Thoracic aorta (tissue), 2 donors: ENCODE data around the gene LCE5A. TPM values are rescaled to one million over a fixed set of nuclear protein-coding genes. Genes with fewer than 3 reads are reported as not detected.

Source experiments
- ATAC-seq: fragments of 150-250 bp; one replicate; pipeline ENCODE4 v1.8.0; 2017; ENCODE audit warnings: low read depth; ENCODE audit not compliant: insufficient number of reproducible peaks, low FRiP score
- DNase-seq: peaks from one replicate; pipeline ENCODE4 v3.0.0-alpha.2; 2020; ENCODE audit warnings: low spot score
- H3K27ac ChIP-seq, 2 donors: fragments of 200-600 bp; sonication (generic); 1 replicate in 1 of 2; 2 replicates in 1 of 2; pipeline ENCODE4 v1.5.1; 2016; ENCODE audit warnings: mild to moderate bottlenecking in 2 of 2, moderate library complexity in 2 of 2
- H3K27me3 ChIP-seq: fragments of 200-600 bp; sonication (generic); replicated peaks from 2 replicates; pipeline ENCODE4 v1.6.0; 2016; ENCODE audit warnings: mild to moderate bottlenecking; ENCODE audit not compliant: insufficient read depth
- H3K36me3 ChIP-seq: fragments of 200-600 bp; sonication (generic); one replicate; pipeline ENCODE4 v1.5.1; 2016
- H3K4me1 ChIP-seq, 2 donors: fragments of 200-600 bp; sonication (generic); 1 replicate in 1 of 2; 2 replicates in 1 of 2; pipeline versions ENCODE4 v1.5.1 to v1.6.0; 2016; ENCODE audit warnings: low read depth in 2 of 2, mild to moderate bottlenecking in 1 of 2; ENCODE audit not compliant: control insufficient read depth in 1 of 2
- H3K4me3 ChIP-seq: fragments of 200-600 bp; sonication (generic); 2 replicates; pipeline ENCODE4 v1.5.1; 2016; ENCODE audit warnings: mild to moderate bottlenecking
- H3K9me3 ChIP-seq: fragments of 200-600 bp; sonication (generic); 2 replicates; pipeline ENCODE4 v1.5.1; 2016
- CTCF ChIP-seq: fragments of 200-600 bp; sonication (generic); IDR thresholded peaks from one replicate; pipeline ENCODE4 v1.5.1; 2019; ENCODE audit warnings: antibody characterized with exemption
- total RNA-seq, 2 donors: library from RNA; depleted of rRNA; stranded (reverse); fragments of >200 nt; gene quantifications; one replicate each; pipeline versions ENCODE4 v1.1.0 to v1.2.3, GENCODE V29; 2016

The LCE5A gene
- total RNA-seq, 2 donors from 2014 or later, result not detected

GRCh38 chr1:152516082-152516481, 5.5 kb downstream of the LCE5A start:
- H3K4me1 ChIP-seq, result peaks cover 0 to 6% of the 10 kb centered on the region in 2 donors
- no peak overlapping the region for H3K4me3 ChIP-seq
- ATAC-seq (no peak), DNase-seq (no peak)
- TF ChIP-seq CTCF, result no peak
- no peaks in the 10 kb centered on the region for H3K9me3 ChIP-seq
- H3K36me3 ChIP-seq, result no peaks in the 10 kb centered on the region
- H3K27ac ChIP-seq, result no peak overlapping the region
- peaks cover 6% of the 10 kb centered on the region for H3K27me3 ChIP-seq

- DNase-seq, result no peak
- ATAC-seq, result no peak
- Histone ChIP-seq H3K27ac (no peak overlapping the region), H3K4me1 (peaks cover 0 to 6% of the 10 kb centered on the region in 2 donors), H3K27me3 (peaks cover 6% of the 10 kb centered on the region), H3K36me3 (no peaks in the 10 kb centered on the region), H3K4me3 (no peak overlapping the region), H3K9me3 (no peaks in the 10 kb centered on the region)
- no peak for TF ChIP-seq CTCF
Measured at GRCh38 chr1:152517237-152517811, 6.7 kb downstream of the LCE5A start.

GRCh38 chr1:152519851-152520250, 9.2 kb downstream of the LCE5A start:
- H3K36me3 ChIP-seq, result no peaks in the 10 kb centered on the region
- peaks cover 0 to 6% of the 10 kb centered on the region in 2 donors for H3K4me1 ChIP-seq
- no peak for TF ChIP-seq CTCF
- H3K9me3 ChIP-seq, result peaks cover 3% of the 10 kb centered on the region
- H3K27ac ChIP-seq, result no peak overlapping the region
- H3K27me3 ChIP-seq, result no peaks in the 10 kb centered on the region
- H3K4me3 ChIP-seq, result no peak overlapping the region
- no peak for DNase-seq
- ATAC-seq, result no peak

GRCh38 chr1:152520561-152521090, 10.0 kb downstream of the LCE5A start:
- no peak overlapping the region for H3K27ac ChIP-seq
- no peaks in the 10 kb centered on the region for H3K4me1 ChIP-seq
- TF ChIP-seq CTCF, result no peak
- H3K27me3 ChIP-seq, result no peaks in the 10 kb centered on the region
- H3K36me3 ChIP-seq, result no peaks in the 10 kb centered on the region
- no peak overlapping the region for H3K4me3 ChIP-seq
- ATAC-seq, result no peak
- peaks cover 3% of the 10 kb centered on the region for H3K9me3 ChIP-seq
- no peak for DNase-seq

- H3K27me3 ChIP-seq, result no peaks in the 10 kb centered on the region
- DNase-seq (no peak), ATAC-seq (no peak)
- peaks cover 3% of the 10 kb centered on the region for H3K9me3 ChIP-seq
- H3K27ac ChIP-seq, result no peak overlapping the region
- no peak for TF ChIP-seq CTCF
- H3K36me3 ChIP-seq, result no peaks in the 10 kb centered on the region
- no peak overlapping the region for H3K4me3 ChIP-seq
- H3K4me1 ChIP-seq, result no peaks in the 10 kb centered on the region
Measured at GRCh38 chr1:152525080-152525641, 14.6 kb downstream of the LCE5A start.
